Panc1 (cell line): ENCODE measurements around the gene TTC21B.

Source experiments
- CTCF ChIP-seq: fragments of 450-650 bp; IDR thresholded peaks from 2 replicates; pipeline ENCODE4 v1.5.1; 2017; ENCODE audit warnings: mild to moderate bottlenecking
- POLR2AphosphoS5 ChIP-seq: IDR thresholded peaks from 2 replicates; pipeline ENCODE4 v1.6.1; 2012; ENCODE audit warnings: mild to moderate bottlenecking, low read depth, low read length, moderate library complexity
- REST ChIP-seq, 2 experiments: IDR thresholded peaks; 2 replicates each; pipeline ENCODE4 v1.6.1; 2011 to 2012; ENCODE audit warnings: low read depth in 2 of 2, control low read depth in 1 of 2, low read length in 1 of 2, mild to moderate bottlenecking in 1 of 2, moderate library complexity in 1 of 2; ENCODE audit not compliant: insufficient read depth in 1 of 2
- SIN3A ChIP-seq: IDR thresholded peaks from 2 replicates; pipeline ENCODE4 v1.6.1; 2012; ENCODE audit warnings: low read depth, mild to moderate bottlenecking, low read length, moderate library complexity, borderline replicate concordance; ENCODE audit not compliant: insufficient read depth
- TCF7L2 ChIP-seq: IDR thresholded peaks from 2 replicates; pipeline ENCODE4 v1.6.1; 2011; ENCODE audit warnings: mild to moderate bottlenecking, low read depth, low read length, inconsistent platforms

GRCh38 chr2:165933211-165933910 lies 20.2 kb downstream of the TTC21B start:
- TF ChIP-seq REST (IDR thresholded peaks at IDR 0.05; ENCODE audit: insufficient read depth in 1 of 2, low read depth in 2 of 2, low read length in 1 of 2): no peak
- no peak for TF ChIP-seq CTCF
- TF ChIP-seq TCF7L2: no peak
- TF ChIP-seq POLR2AphosphoS5: no peak
- no peak for TF ChIP-seq SIN3A
